ENCODE results near the gene TNNT3.

DNA sequence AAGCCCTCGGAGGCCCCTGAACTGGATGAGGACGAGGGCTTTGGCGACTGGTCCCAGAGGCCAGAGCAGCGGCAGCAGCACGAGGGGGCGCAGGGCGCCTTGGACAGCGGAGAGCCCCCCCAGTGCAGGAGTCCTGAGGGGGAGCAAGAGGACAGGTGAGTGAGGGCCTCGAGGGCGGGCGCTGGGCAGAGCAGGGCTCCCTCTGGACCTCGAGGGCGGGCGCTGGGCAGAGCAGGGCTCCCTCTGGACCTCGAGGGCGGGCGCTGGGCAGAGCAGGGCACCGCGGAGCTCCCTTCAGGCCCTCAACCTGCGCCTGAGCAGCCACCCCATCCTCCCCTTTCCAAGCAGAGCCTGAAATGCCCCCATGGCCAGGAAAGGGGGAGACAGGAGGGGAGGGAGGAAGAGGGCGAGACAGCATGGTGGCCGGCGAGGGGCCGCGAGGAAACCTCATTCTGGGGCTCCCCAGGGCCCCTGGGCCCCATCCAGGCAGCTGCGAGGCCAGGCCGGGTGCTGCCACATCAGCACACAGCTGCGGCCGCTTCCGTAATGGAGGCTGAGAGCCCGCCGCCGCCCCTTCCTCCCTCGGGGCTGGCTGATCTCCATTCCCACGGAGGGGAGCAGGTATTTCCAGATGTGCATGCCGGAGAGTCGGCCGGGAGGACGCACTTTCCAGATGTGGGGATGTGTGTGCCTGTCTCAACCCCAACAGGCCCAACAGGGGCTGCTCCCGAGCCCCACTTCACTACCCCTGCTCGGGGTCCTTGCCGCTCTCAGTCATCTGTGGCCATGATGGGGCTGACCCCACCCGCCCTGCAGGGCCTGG lies 37.9 kb upstream of the TNNT3 start:
- TF ChIP-seq CREB1 (IDR thresholded peaks at IDR 0.05; ENCODE audit: low read depth) (no peak), FOXM1 (IDR thresholded peaks at IDR 0.05; ENCODE audit: borderline replicate concordance, low read depth) (no peak), EGR1 (IDR thresholded peaks at IDR 0.05) (no peak), TAF1 (IDR thresholded peaks at IDR 0.05; ENCODE audit: low read depth) (no peak)
- TF ChIP-seq, protein P1, sequence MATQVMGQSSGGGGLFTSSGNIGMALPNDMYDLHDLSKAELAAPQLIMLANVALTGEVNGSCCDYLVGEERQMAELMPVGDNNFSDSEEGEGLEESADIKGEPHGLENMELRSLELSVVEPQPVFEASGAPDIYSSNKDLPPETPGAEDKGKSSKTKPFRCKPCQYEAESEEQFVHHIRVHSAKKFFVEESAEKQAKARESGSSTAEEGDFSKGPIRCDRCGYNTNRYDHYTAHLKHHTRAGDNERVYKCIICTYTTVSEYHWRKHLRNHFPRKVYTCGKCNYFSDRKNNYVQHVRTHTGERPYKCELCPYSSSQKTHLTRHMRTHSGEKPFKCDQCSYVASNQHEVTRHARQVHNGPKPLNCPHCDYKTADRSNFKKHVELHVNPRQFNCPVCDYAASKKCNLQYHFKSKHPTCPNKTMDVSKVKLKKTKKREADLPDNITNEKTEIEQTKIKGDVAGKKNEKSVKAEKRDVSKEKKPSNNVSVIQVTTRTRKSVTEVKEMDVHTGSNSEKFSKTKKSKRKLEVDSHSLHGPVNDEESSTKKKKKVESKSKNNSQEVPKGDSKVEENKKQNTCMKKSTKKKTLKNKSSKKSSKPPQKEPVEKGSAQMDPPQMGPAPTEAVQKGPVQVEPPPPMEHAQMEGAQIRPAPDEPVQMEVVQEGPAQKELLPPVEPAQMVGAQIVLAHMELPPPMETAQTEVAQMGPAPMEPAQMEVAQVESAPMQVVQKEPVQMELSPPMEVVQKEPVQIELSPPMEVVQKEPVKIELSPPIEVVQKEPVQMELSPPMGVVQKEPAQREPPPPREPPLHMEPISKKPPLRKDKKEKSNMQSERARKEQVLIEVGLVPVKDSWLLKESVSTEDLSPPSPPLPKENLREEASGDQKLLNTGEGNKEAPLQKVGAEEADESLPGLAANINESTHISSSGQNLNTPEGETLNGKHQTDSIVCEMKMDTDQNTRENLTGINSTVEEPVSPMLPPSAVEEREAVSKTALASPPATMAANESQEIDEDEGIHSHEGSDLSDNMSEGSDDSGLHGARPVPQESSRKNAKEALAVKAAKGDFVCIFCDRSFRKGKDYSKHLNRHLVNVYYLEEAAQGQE (IDR thresholded peaks at IDR 0.05; ENCODE audit: low read depth), result no peak
